Measurements from ENCODE around the gene BBX. TPM values are rescaled to one million over a fixed set of nuclear protein-coding genes. Genes with fewer than 3 reads are reported as not detected.

BBX gene
- total and polyA plus RNA-seq, 2 of the 13 experiments (the other 11 are each of a cell fraction or from before 2014, with no cell fraction given) = 13.7 to 23.2 TPM

DNA sequence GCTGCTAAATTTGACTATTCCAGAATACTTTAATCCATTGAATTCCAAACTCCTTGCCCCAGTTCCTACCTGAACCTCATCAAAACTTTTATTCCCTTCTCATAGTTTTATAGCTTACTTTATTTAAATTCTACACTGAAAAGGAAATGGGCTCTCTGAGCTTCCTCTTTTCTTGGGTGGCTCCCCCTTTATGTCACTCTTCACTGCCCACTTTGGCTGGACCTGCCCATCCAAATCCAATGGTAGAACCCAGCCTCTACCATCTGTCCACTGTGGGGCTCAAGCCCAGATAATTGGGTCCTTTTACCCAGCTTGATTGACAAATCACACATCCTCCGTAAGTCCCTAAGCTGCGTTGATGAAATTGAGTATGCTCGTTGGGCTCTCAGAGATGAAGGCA, 216.5 kb downstream of the BBX start:
- CTCF ChIA-PET (ENCODE audit: low intra/inter-chr PET ratio, low total read pairs) = no interaction called here
- H2AFZ ChIP-seq (ENCODE audit: low read length) = no peak overlapping the region
- H3K9ac ChIP-seq (ENCODE audit: insufficient read depth, low read depth, low read length) = no peak overlapping the region
- DNase-seq (ENCODE audit: low spot score) = no peak
- 62% methylated on average over 3 of the region's 3 CpGs for WGBS (ENCODE audit: low lambda C conversion rate)
- peaks cover 8% of the 10 kb centered on the region; the same call in 1 of the 2 replicates for H3K4me1 ChIP-seq (ENCODE audit: insufficient read depth, low read length)
- POLR2A ChIA-PET = no interaction called here
- intact Hi-C loops (cut with micrococcal nuclease; ENCODE audit: unreplicated experiment) (no loop called here), in situ Hi-C loops (cut with HindIII; ENCODE audit: extremely low pct_ligation_motif_present, low pct_unique_long_range_greater_than_20kb) (no loop called here)
- H3K4me2 ChIP-seq (ENCODE audit: low read depth, low read length) = no peak overlapping the region
- no peak overlapping the region for H3K4me3 ChIP-seq (replicated peaks in 1 of 3; ENCODE audit: insufficient read depth in 1 of 3, low read depth in 2 of 3, low read length in 3 of 3)
- FAIRE-seq = no peak
- H3K79me2 ChIP-seq (ENCODE audit: insufficient read depth, low read length) = no peaks in the 10 kb centered on the region
- no peaks in the 10 kb centered on the region for H3K9me3 ChIP-seq (ENCODE audit: low read length)
- no TSS peak for BruUV-seq (replicated peaks)
- ATAC-seq = no peak
- H3K27me3 ChIP-seq (ENCODE audit: control insufficient read depth in 1 of 2, insufficient read depth in 2 of 2, low read length in 2 of 2) = no peaks in the 10 kb centered on the region
- no peak overlapping the region for H3K27ac ChIP-seq (ENCODE audit: extremely low read length, insufficient read depth, low read length)
- H3K36me3 ChIP-seq (replicated peaks in 1 of 2; ENCODE audit: control insufficient read depth in 1 of 2, insufficient read depth in 2 of 2, low read length in 2 of 2) = peaks cover 1 to 4% of the 10 kb centered on the region in 2 experiments; a peak in 3 of 5 replicates
- no peaks in the 10 kb centered on the region for H4K20me1 ChIP-seq (ENCODE audit: insufficient read depth, low read length)
- TF ChIP-seq ATF7-NPFF (CRISPR knock-in tag; IDR thresholded peaks at IDR 0.05; ENCODE audit: low read depth) = no peak
- TF ChIP-seq SPEN (CRISPR knock-in tag; IDR thresholded peaks at IDR 0.05; ENCODE audit: low read depth) = no peak
- TF ChIP-seq, protein P1, sequence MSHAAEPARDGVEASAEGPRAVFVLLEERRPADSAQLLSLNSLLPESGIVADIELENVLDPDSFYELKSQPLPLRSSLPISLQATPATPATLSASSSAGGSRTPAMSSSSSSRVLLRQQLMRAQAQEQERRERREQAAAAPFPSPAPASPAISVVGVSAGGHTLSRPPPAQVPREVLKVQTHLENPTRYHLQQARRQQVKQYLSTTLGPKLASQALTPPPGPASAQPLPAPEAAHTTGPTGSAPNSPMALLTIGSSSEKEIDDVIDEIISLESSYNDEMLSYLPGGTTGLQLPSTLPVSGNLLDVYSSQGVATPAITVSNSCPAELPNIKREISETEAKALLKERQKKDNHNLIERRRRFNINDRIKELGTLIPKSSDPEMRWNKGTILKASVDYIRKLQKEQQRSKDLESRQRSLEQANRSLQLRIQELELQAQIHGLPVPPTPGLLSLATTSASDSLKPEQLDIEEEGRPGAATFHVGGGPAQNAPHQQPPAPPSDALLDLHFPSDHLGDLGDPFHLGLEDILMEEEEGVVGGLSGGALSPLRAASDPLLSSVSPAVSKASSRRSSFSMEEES (CRISPR knock-in tag; IDR thresholded peaks at IDR 0.05) = no peak
- TF ChIP-seq ZNF562 (CRISPR knock-in tag; IDR thresholded peaks at IDR 0.05; ENCODE audit: borderline replicate concordance) = no peak
- TF ChIP-seq NCOA1 (CRISPR knock-in tag; IDR thresholded peaks at IDR 0.05) = no peak
- TF ChIP-seq HNRNPL (IDR thresholded peaks at IDR 0.05; ENCODE audit: low read depth, low read length) = no peak
- TF ChIP-seq ZEB1 (IDR thresholded peaks at IDR 0.05; ENCODE audit: insufficient replicate concordance, low read depth) = no peak
- no peak for TF ChIP-seq GATA4 (IDR thresholded peaks at IDR 0.05; ENCODE audit: borderline replicate concordance, low read depth)
- no peak for TF ChIP-seq NFAT5 (CRISPR knock-in tag; IDR thresholded peaks at IDR 0.05)
- TF ChIP-seq ZBTB10 (CRISPR knock-in tag; IDR thresholded peaks at IDR 0.05; ENCODE audit: borderline replicate concordance) = no peak
- no peak for TF ChIP-seq TEAD3 (CRISPR knock-in tag; optimal IDR thresholded peaks at IDR 0.05; ENCODE audit: borderline replicate concordance)
- no peak for TF ChIP-seq SMYD3 (CRISPR knock-in tag; IDR thresholded peaks at IDR 0.05)
- no peak for TF ChIP-seq CCDC6 (CRISPR knock-in tag; IDR thresholded peaks at IDR 0.05)
- TF ChIP-seq, protein P2, sequence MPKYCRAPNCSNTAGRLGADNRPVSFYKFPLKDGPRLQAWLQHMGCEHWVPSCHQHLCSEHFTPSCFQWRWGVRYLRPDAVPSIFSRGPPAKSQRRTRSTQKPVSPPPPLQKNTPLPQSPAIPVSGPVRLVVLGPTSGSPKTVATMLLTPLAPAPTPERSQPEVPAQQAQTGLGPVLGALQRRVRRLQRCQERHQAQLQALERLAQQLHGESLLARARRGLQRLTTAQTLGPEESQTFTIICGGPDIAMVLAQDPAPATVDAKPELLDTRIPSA (CRISPR knock-in tag; IDR thresholded peaks at IDR 0.05; ENCODE audit: borderline replicate concordance) = no peak
- no peak for TF ChIP-seq PAX8 (CRISPR knock-in tag; IDR thresholded peaks at IDR 0.05; ENCODE audit: borderline replicate concordance)
